Astrocyte (in vitro differentiated cells and primary cell): ENCODE measurements around the gene RALGAPA2. TPM values are rescaled to one million over a fixed set of nuclear protein-coding genes. Genes with fewer than 3 reads are reported as not detected.

Source experiments
- DNase-seq: peaks from one replicate; pipeline ENCODE4 v3.0.0-alpha.2; 2010; ENCODE audit warnings: low read depth
- FAIRE-seq: peaks from 2 replicates; lab custom pipeline; 2011; peaks lifted over from hg19 to GRCh38; lab: Jason Lieb, UNC
- H2AFZ ChIP-seq: 2 replicates; pipeline ENCODE4 v1.6.0; 2012; ENCODE audit warnings: low read depth, low read length, inconsistent platforms
- H3K27ac ChIP-seq: 2 replicates; pipeline ENCODE4 v1.5.1; 2011; ENCODE audit warnings: low read depth, low read length, inconsistent platforms
- H3K27me3 ChIP-seq: 2 replicates; pipeline ENCODE4 v1.6.0; 2011; ENCODE audit warnings: low read length, inconsistent platforms; ENCODE audit not compliant: insufficient read depth
- H3K36me3 ChIP-seq: 2 replicates; pipeline ENCODE4 v1.5.1; 2011; ENCODE audit warnings: low read length, inconsistent platforms; ENCODE audit not compliant: insufficient read depth
- H3K4me1 ChIP-seq: 2 replicates; pipeline ENCODE4 v1.5.1; 2011; ENCODE audit warnings: low read length, inconsistent platforms; ENCODE audit not compliant: insufficient read depth
- H3K4me2 ChIP-seq: 2 replicates; pipeline ENCODE4 v1.6.0; 2012; ENCODE audit warnings: low read length, inconsistent platforms
- H3K4me3 ChIP-seq: 2 replicates; pipeline ENCODE4 v1.5.1; 2011; ENCODE audit warnings: low read depth, mild to moderate bottlenecking, low read length, inconsistent platforms; ENCODE audit not compliant: insufficient read depth
- H3K79me2 ChIP-seq: 2 replicates; pipeline ENCODE4 v1.6.0; 2012; ENCODE audit warnings: mild to moderate bottlenecking, low read length, inconsistent platforms; ENCODE audit not compliant: insufficient read depth
- H3K9ac ChIP-seq: 2 replicates; pipeline ENCODE4 v1.6.0; 2012; ENCODE audit warnings: mild to moderate bottlenecking, low read length, inconsistent platforms
- H3K9me3 ChIP-seq: 2 replicates; pipeline ENCODE4 v1.5.1; 2012; ENCODE audit warnings: low read depth, mild to moderate bottlenecking, low read length, inconsistent platforms; ENCODE audit not compliant: insufficient read depth
- H4K20me1 ChIP-seq: 2 replicates; pipeline ENCODE4 v1.6.0; 2012; ENCODE audit warnings: low read length, inconsistent platforms; ENCODE audit not compliant: insufficient read depth
- H3K27ac Mint-ChIP-seq: one replicate; pipeline ENCODE4 v1.8.0; 2021; ENCODE audit warnings: mild to moderate bottlenecking, mixed read lengths; ENCODE audit not compliant: unreplicated experiment
- H3K27me3 Mint-ChIP-seq: one replicate; pipeline ENCODE4 v1.8.0; 2021; ENCODE audit warnings: low read depth, mixed read lengths; ENCODE audit not compliant: unreplicated experiment
- H3K36me3 Mint-ChIP-seq: one replicate; pipeline ENCODE4 v1.8.0; 2021; ENCODE audit warnings: low read depth, mixed read lengths; ENCODE audit not compliant: unreplicated experiment
- H3K4me1 Mint-ChIP-seq: one replicate; pipeline ENCODE4 v1.8.0; 2021; ENCODE audit warnings: low read depth, mixed read lengths; ENCODE audit not compliant: unreplicated experiment
- H3K4me3 Mint-ChIP-seq: one replicate; pipeline ENCODE4 v1.8.0; 2021; ENCODE audit warnings: mild to moderate bottlenecking, moderate library complexity, mixed read lengths; ENCODE audit not compliant: unreplicated experiment
- H3K9me3 Mint-ChIP-seq: one replicate; pipeline ENCODE4 v1.8.0; 2021; ENCODE audit warnings: mild to moderate bottlenecking, mixed read lengths; ENCODE audit not compliant: unreplicated experiment
- CTCF ChIP-seq: IDR thresholded peaks from 2 replicates; pipeline ENCODE4 v1.5.1; 2011; ENCODE audit warnings: low read depth, mild to moderate bottlenecking, inconsistent platforms, low read length, moderate library complexity; ENCODE audit not compliant: insufficient read depth
- EZH2 ChIP-seq: IDR thresholded peaks from 2 replicates; pipeline ENCODE4 v1.6.1; 2012; ENCODE audit warnings: mild to moderate bottlenecking, low read length, inconsistent platforms; ENCODE audit not compliant: insufficient read depth
- total RNA-seq: library from RNA; stranded (reverse); gene quantifications from 2 replicates; pipeline ENCODE4 v1.2.1, GENCODE V29; 2021

The RALGAPA2 gene
- total RNA-seq, 1 donor from 2014 or later = 6.6 TPM

- no peak overlapping the region for H3K27ac Mint-ChIP-seq
- H3K36me3 Mint-ChIP-seq = no peaks in the 10 kb centered on the region
- no peak for TF ChIP-seq EZH2
- no peak for TF ChIP-seq CTCF
- H3K9me3 Mint-ChIP-seq = no peaks in the 10 kb centered on the region
- Histone ChIP-seq H3K4me2 (no peak overlapping the region), H3K27ac (no peak overlapping the region), H4K20me1 (peaks cover 39% of the 10 kb centered on the region), H3K4me1 (no peaks in the 10 kb centered on the region), H2AFZ (no peak overlapping the region), H3K36me3 (no peaks in the 10 kb centered on the region), H3K27me3 (no peaks in the 10 kb centered on the region), H3K9ac (no peak overlapping the region), H3K4me3 (no peak overlapping the region), H3K79me2 (no peaks in the 10 kb centered on the region), H3K9me3 (no peaks in the 10 kb centered on the region)
- no peaks in the 10 kb centered on the region for H3K4me1 Mint-ChIP-seq
- no peak overlapping the region for H3K4me3 Mint-ChIP-seq
- H3K27me3 Mint-ChIP-seq = no peaks in the 10 kb centered on the region
- no peak for DNase-seq
- no peak for FAIRE-seq
Measured at GRCh38 chr20:20691477-20692235, 20.8 kb downstream of the RALGAPA2 start.

GRCh38 chr20:20690676-20691476 lies 21.6 kb downstream of the RALGAPA2 start:
- H3K9me3 Mint-ChIP-seq = no peaks in the 10 kb centered on the region
- H3K27ac Mint-ChIP-seq = no peak overlapping the region
- H3K9ac ChIP-seq = no peak overlapping the region
- H3K36me3 Mint-ChIP-seq = no peaks in the 10 kb centered on the region
- no peak overlapping the region for H2AFZ ChIP-seq
- DNase-seq (no peak), FAIRE-seq (no peak)
- H3K36me3 ChIP-seq = no peaks in the 10 kb centered on the region
- no peak overlapping the region for H3K4me3 ChIP-seq
- TF ChIP-seq CTCF (no peak), EZH2 (no peak)
- H3K4me1 Mint-ChIP-seq = no peaks in the 10 kb centered on the region
- H3K4me2 ChIP-seq = no peak overlapping the region
- peaks cover 36% of the 10 kb centered on the region for H4K20me1 ChIP-seq
- H3K4me3 Mint-ChIP-seq = no peak overlapping the region
- no peaks in the 10 kb centered on the region for H3K27me3 ChIP-seq
- H3K4me1 ChIP-seq = no peaks in the 10 kb centered on the region
- no peaks in the 10 kb centered on the region for H3K27me3 Mint-ChIP-seq
- no peaks in the 10 kb centered on the region for H3K79me2 ChIP-seq
- H3K27ac ChIP-seq = no peak overlapping the region
- H3K9me3 ChIP-seq = no peaks in the 10 kb centered on the region
